22Rv1 (cell line): ENCODE data around the gene VAMP3.
A peak's percentile ranks its signal among the peaks of the same experiment; 100 is the strongest.

Source experiments
- CTCF ChIP-seq: fragments of 450-650 bp; IDR thresholded peaks from 2 replicates; pipeline ENCODE4 v1.5.1; 2017; ENCODE audit warnings: mild to moderate bottlenecking
- ZFX ChIP-seq: fragments of 450-650 bp; IDR thresholded peaks from 2 replicates; pipeline ENCODE4 v1.6.1; 2017; ENCODE audit warnings: antibody characterized with exemption, borderline replicate concordance

GRCh38 chr1:7808253-7808844 lies 37.3 kb downstream of the VAMP3 start:
- TF ChIP-seq CTCF (peak; percentile 69), ZFX (no peak)
